GM18520 (cell line): ENCODE measurements around the gene NIPAL3.

Experiments
- ATAC-seq: cut with Tn5 transposase; IDR thresholded peaks from one replicate; pipeline ENCODE4 v1.9.1; 2021; ENCODE audit not compliant: unreplicated experiment

Gene NIPAL3

DNA sequence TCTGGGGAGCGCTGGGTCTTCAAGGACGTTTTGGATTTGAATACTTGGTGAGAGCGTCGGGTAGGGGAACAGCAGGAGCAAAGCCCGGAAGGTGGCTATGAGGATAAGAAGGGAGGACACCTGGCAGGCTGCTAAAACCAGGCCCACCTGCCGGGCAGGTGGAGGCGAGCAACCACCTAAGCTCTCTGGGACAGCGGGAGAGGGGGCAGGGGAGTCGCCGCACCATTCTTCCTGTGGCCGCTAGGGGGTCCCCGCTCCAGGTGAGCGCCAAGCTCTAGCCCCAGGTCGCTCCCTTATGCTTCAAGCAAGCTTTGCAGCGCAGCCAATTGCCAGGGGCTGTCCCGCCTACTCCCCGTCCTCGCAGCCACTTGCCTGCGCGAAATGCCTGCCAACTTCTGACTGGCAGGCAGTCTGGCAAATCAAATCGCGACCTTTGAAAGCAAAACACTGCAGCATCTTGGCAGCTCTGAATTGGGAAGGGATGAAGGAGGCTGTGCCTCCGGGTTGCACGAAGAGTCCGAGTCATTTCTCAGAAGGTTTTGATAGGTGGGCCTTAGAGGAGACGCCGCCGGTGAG, at the start of gene NIPAL3:
NIPAL3 (plus strand) TSS at position 469 of the 576 bp plus-strand sequence. CDS start 3,746 bp downstream, outside the sequence.
- peak; percentile 96 for ATAC-seq

DNA sequence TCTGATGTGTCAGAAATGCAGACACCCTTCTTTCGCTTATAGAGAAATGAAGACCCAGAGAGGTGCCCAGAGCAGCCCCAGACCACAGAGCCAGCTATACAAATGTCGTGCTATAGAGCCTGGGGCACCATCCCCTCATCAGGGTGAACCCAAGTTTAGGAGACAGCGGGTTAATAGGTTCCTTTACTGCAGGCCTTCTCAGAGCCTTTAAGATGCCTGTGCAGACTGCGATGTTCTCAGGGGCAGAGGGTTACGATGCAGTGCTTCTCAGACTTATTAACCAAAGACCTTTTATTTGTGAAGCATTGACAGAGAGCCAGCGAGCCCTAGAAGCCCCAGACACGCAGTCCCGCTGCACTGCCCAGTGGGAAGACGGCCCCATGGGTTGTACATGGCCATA, 48.9 kb upstream of the NIPAL3 start:
- ATAC-seq = no peak

DNA sequence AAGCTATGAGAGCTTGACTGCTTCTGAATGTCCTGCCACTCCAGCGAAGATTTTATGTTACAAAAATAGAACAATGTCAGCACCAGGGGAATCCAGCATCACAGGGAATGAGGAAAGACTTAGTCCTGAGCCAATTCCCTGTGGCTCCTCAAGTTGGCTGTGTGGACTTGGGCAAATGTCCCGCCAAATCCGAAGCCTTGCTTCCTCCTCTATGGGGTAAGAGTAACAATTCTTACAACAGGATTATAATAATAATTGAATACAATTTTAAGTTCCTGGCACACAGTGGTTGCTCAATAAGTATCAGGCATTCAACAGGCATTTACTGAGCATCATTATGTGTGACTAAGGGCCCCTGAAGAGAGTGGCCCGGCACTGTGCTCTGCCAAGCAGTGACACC, 46.4 kb upstream of the NIPAL3 start:
- ATAC-seq = no peak

DNA sequence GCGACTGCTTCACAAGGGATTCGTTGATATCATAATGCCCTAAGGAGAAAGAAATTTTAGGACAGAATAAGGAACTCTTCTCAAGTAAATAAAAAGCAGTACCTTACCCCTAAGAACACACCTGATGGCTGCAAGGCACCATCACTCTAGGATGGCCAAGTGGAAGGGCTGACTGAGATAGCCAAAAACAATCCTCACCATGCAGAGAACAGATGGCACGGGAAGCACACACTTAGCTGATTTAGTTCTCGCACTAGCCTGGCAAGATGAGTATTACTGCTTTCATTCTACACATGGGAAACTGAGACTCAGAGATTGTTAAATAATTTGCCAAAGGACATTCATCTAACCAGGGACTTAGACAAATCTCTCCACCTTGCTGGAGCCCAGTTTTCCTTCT, 45.8 kb upstream of the NIPAL3 start:
- no peak for ATAC-seq

DNA sequence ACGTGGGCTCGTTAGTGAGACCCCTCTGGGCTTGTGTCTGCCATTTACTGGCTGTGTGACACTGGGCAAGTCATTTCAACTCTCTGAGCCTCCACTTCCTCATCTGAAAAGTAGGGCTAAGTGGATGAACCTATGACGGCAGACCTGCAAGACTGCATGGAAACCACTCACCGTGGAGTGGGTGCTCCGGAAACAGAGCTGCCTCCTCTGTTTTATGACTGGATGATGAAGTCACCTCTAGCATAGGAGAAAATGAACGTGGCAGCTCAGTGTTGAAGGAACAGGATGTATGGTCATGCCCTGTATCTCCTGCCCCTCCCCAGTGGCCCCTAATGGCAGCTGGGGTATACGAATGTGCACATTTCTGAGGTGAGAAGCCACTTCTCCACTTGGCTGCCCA, 42.6 kb upstream of the NIPAL3 start:
- ATAC-seq = no peak

DNA sequence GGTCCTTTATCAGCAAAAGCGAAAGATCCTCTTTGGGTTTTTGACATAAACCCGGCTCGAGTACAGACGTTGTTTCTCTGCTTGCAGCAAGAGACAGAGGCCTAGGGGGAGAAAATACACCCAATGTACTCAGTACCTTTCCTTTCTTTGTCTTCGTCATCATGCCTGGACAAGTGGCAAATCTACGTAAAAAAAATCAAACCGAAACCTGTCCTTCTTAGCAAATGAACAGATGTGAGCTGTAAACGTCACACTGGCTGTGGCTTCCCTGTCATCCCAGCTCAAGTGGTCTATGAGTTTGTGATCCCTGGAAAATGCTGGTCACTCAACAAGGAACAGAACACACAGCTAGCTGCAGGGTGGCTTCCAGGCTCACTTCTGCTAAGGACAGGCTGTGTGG, 41.9 kb upstream of the NIPAL3 start:
- ATAC-seq = no peak

DNA sequence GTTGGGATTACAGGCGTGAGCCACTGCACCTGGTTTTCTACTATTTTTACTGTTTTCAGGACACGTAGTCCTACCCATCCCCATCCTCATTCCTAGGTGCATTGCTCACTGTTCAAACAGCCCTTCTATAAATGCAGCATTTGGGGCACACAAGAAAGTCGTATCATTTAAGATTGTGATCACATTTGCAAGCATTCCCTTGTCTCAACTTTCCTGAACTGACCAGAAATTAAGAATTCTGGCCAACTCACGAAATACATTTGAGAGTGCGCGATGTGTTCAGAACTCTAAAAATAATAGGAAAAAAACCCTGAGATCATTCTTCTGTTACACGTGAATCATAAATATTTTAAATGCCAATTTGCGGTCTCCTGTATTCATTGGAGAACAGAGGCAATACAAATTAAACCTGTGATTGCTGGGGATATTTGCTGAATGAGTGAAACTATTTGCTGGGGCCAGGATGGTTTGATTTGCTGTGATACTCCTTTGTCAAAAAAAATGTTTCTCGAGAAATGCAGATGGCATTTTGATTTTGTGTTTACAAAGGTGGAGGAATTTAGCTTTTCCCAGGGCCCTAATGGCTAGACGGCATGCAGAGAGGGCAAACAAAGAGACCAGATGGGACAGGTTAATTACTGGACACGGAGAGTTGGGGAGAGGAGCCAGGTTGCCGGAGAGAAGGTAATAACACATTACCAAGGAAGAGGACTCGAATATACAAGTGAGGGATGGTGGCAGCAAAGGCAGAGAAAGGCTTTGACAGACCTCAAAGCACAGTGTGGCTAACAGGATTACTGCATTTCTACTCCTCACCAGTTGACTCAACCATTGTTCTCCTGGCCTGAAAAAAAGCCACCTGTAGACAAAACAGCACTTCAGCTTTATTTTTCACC, 40.5 kb upstream of the NIPAL3 start:
- ATAC-seq = no peak

DNA sequence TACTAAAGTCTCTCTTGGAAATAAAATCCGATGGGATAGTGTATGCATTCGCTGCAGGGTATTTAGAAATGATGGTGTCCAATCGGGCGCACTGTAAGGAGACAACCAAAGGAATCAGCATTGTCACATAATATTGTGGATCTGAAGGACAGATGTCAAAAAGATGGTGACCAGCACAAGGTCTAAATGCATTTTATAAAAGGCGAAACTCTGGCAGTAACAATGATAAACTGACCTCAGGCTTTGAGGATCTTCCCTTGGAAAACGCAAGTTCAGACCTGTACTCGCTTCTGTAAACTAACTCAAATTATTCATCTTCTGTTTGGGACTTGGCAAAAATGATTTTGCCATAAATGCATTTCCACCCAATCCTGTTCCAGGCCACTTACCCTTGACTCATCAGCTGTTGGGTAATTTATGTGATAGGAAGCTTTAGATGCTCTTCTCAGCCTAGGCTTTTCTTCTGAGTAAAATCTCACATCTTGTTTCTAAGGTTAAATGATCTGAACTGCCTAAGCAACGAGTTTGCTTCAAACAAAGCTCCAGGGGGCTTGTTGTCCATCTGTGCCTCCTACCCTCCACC, 35.8 kb upstream of the NIPAL3 start:
- ATAC-seq = no peak

DNA sequence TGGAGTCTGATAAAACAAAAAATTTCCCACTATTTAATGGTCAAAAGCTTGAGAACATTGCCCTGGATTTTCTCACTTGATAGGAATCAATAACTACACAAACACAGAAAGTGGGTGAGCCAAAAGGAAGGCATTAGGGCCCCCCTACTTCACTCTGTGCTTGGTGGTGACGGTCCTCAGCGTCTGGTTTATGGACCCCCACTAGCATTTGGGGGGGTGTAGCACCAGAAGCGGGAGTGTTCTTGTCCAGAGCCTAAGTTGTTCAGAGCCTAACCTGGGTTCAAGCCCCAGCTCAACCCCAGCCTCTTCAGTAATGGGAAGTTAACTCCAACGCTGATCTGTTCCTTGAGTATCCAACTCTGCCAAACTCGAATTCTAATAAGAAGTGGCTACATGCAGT, 35.1 kb upstream of the NIPAL3 start:
- no peak for ATAC-seq

DNA sequence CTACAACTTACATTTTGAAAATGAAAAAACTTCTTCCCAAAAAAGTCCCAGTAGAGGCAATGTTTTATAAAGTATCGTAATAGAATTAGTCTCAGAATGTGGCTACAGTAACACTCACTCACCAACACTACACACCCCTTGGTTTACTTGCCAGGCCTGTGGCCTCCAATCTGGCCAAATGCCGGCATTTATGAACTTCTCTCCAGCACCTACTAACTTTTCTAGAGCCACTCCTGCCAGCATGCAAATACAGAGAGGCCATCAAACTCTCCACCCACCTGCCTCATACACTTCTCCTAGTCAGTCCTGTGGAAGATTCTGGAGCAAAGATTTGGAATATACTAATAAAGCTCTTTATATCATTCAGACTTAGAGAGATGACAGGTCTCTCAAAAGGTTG, 34.3 kb upstream of the NIPAL3 start:
- no peak for ATAC-seq

DNA sequence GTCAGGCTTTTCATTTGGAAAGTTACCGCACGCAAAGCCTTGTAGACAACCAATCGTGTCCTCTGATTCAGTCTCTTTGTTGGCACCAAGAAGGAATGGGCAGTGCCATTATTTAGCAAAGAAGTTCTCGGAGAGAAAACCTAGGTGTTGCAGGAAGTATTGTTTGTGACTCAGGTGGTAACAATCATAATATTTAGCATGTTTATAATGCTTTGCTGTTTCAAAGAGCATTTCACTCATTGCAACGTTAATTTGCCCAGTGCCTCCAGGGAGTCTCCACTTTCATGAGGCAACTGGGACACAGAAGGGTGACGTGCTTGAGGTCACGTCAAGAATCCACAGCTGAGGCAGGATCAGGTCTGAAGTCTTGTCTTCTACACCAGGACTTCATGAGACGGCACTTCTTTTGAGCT, 33.4 kb upstream of the NIPAL3 start:
- ATAC-seq = no peak

DNA sequence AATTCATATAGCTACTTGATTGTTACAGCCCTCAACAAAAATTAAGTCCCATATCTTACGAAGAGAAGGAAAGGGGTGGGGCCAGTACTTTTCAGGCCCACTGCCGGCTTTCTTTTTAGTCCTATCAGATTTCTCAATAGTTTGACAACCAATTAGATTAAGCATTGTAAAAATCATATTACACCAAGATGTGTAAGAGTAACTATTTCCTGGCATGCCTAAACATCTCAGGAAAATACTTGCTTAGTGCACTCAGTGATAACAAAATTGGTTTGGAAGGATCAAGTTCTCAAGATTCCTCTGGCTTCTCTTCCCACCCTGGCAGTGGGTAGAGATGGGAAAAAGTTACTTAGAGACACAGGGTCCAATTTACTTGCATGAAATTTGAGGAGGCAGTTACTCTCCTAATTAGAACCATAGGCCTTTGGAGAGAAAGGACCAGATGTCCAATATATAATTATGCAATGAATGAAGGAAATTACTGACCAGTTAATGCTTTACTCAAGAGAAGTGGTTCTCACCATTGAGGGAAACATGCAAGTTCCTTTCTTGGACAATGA, 32.1 kb upstream of the NIPAL3 start:
- no peak for ATAC-seq

DNA sequence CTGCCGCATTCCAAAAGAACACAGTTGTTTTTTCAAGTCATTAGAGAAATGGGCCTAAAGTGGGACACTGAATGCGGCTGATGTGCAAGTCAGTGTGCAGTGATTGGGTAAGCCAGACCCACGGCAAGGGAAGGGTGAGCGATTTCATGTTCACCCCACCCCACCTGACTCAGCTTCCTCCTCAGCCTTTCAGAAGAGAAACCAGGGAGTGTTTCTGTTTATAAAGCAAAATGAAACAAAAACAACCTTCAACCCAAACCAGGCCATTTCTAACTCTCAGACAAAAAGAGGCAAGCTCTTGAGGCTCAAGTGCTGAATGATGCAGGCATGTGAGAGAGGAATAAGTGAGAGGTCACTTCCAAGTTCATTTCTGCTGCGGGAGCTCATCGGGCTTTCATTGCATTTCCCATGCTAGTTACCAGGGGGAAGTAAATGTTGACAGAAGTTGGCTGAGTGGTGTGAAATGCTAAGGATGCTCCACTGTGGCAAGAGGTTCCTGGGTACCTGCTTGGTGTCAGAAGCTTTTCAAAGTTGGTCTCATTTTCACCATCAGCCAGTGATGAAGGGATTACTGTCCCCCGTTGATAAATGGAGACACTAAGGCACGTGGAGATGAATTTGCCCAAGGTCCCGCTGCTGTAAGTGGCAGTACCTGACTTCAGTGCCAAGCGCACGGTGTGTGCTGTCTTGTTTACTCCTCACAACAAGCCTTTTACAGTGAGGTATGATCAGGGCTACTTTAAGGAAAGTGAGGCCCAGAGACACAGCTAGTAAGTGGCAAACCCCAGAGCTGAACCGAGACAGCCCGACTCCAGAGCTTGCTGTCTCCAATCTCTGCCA, 31.1 kb upstream of the NIPAL3 start:
- no peak for ATAC-seq

DNA sequence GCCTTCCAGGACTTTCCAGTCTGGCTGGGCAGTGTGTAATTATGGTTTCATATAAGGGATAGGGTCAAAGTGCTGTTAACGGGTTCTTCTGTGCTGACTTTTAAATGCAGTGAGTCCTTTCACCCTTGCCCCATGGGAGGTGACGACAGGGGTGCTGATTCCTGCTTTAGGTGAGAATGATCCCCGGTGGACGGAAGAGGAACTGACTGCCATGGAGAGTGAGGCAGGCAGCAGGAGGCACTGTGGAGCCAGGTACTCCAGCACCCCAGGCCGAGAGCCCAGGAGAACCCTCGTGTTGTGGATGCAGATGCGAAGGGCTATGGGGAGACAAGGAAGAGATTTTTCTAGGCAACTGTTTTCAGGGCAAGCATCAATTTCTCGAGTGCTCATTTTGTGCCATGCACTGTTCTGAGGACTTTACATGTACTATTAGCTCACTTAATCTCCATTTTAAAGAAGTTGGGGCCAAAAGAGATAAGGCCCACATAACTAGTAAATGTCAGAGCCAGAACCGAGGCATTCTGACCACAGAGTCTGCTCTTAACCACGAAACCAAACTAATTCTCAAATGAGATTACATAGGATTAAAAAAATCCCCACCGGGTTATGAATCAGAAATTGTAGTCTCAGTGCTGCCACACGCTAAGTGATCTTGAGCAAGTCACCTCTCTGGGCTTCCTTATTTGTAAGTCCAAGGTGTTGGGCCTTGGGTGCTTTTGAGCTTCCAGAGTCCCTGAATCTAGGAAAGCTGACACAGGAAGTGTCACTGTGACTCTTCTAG, 30.3 kb upstream of the NIPAL3 start:
- no peak for ATAC-seq

DNA sequence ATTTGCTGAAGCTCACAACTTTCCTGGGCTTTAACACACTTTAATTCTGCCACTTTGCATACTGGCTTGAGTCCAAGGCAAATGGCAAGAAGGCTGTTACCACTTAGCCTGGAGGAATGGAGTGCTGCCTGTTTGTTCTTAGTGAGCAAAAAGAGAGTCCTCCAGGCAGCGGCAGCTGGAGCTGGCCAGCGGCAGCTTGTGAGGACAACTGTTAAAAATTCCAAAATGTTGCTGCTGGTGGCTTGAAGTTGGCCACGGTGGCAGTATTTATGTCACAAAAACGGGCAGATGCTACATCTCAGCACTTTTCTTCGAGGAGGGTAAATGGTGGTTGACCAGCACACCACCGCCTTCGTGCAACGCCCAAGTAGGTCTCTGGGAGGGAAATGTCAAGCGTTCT, 29.4 kb upstream of the NIPAL3 start:
- no peak for ATAC-seq

DNA sequence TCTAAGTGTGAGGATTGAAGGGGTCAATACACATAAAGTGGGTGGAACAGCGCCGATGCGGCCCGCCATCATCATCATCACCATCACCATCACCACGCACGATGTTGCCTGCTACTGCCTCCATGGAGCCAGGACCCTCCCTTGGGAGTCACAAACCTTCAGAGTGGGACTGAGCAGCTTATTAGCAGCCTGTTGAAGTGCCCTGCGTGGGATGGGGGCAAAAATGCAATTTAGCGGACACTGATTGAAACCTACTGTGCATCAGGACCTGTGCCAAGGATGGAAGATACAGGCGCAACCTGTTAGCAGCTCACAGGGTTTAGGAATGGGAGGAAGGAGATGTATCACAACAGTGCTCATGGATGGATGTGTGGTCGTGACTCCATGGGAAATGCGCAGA, 28.7 kb upstream of the NIPAL3 start:
- ATAC-seq = no peak

DNA sequence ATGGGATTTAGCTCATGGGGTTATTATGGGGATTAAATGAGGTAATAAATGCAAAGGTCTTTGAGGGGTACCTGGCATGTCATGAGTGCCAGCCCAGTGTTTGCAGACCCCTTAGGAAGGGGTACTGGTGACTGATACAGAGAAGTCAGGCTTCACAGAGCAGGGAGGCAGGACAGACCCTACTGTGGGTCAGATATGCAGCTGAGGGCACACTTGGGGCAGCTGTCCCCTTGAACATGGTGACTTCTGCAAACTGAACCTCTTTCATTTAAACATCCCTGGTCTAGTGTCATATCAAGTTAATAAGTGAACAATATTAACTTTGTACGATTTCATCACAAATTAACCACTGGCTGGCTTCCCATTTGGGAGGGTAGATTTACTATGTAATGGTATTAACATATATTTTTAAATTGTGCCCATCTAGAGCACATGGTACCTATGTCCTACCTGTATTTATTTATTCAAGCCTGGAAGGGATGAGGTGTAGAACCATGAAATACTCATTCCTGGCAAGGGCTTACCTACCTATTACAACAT, 27.9 kb upstream of the NIPAL3 start:
- no peak for ATAC-seq

DNA sequence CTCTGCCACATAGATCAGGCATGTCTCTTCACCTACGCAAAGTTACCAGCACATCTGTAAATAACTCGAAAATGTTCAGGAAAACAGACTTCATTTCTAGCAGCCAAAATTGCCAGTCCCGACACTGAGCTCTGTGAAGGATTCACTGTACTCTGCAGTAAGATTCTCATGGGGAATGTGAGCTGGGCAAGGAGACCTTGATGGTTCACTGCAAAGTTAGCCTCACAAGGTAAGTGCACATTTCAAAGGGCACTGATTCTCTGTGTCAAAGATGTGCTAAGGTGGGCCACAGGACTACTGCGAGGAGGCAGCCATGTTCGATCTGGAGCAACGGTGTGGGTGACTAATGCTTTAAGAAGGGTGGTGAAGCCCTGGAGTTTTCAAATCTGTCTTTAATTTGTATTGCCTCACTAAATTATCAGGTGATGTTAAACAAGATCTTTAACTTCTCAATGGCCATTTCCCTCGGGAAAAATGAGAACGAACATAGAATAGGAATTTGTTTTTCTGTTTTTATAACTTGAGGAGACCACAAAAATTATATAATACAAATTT, 27.2 kb upstream of the NIPAL3 start:
- ATAC-seq = no peak

DNA sequence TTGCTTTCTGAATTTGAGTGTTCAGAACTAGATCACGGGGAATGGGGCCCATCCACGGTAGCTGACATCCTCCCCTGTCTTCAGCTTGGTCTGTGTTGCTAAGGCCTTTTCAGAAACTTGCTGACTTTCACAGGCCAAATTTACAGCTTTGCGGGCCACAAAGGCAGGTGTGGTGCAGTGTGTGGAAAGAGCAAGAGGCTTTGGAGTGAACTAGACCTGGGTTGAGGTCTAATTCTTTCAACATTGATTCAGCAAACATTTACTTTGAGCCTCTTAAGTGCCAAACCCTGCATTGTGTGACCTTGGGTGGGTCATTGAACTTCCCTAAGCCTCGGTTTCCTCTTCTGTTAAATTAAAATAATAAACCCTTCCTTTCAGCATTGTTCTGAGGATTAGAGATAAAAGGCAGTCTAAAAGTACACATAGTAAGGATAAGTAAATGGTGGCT, 26.3 kb upstream of the NIPAL3 start:
- no peak for ATAC-seq
